Measurements from ENCODE around the gene BSG.

Gene BSG

GRCh38 chr19:572743-573518 lies 535 bp downstream of the BSG start:
- DNase-seq (ENCODE audit: low read depth), result peak; percentile 60
- H3K4me3 ChIP-seq (replicated peaks; ENCODE audit: low read depth, low read length), result peak overlapping the region; percentile 89
- TF ChIP-seq, protein P1, sequence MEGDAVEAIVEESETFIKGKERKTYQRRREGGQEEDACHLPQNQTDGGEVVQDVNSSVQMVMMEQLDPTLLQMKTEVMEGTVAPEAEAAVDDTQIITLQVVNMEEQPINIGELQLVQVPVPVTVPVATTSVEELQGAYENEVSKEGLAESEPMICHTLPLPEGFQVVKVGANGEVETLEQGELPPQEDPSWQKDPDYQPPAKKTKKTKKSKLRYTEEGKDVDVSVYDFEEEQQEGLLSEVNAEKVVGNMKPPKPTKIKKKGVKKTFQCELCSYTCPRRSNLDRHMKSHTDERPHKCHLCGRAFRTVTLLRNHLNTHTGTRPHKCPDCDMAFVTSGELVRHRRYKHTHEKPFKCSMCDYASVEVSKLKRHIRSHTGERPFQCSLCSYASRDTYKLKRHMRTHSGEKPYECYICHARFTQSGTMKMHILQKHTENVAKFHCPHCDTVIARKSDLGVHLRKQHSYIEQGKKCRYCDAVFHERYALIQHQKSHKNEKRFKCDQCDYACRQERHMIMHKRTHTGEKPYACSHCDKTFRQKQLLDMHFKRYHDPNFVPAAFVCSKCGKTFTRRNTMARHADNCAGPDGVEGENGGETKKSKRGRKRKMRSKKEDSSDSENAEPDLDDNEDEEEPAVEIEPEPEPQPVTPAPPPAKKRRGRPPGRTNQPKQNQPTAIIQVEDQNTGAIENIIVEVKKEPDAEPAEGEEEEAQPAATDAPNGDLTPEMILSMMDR (IDR thresholded peaks at IDR 0.05; ENCODE audit: low read length, missing control alignments), result no peak

- no peak for DNase-seq (ENCODE audit: low read depth)
- TF ChIP-seq, protein P1 (IDR thresholded peaks at IDR 0.05; ENCODE audit: low read length, missing control alignments), result no peak
- H3K4me3 ChIP-seq (replicated peaks; ENCODE audit: low read depth, low read length), result peak overlapping the region; percentile 89
Observed at GRCh38 chr19:573519-573825, 1.1 kb downstream of the BSG start.

- peak overlapping the region; percentile 40 for H3K4me3 ChIP-seq (replicated peaks; ENCODE audit: low read depth, low read length)
- TF ChIP-seq, protein P1 (IDR thresholded peaks at IDR 0.05; ENCODE audit: low read length, missing control alignments), result no peak
- peak; percentile 51 for DNase-seq (ENCODE audit: low read depth)
Observed at GRCh38 chr19:574658-575526, 2.5 kb downstream of the BSG start.

DNA sequence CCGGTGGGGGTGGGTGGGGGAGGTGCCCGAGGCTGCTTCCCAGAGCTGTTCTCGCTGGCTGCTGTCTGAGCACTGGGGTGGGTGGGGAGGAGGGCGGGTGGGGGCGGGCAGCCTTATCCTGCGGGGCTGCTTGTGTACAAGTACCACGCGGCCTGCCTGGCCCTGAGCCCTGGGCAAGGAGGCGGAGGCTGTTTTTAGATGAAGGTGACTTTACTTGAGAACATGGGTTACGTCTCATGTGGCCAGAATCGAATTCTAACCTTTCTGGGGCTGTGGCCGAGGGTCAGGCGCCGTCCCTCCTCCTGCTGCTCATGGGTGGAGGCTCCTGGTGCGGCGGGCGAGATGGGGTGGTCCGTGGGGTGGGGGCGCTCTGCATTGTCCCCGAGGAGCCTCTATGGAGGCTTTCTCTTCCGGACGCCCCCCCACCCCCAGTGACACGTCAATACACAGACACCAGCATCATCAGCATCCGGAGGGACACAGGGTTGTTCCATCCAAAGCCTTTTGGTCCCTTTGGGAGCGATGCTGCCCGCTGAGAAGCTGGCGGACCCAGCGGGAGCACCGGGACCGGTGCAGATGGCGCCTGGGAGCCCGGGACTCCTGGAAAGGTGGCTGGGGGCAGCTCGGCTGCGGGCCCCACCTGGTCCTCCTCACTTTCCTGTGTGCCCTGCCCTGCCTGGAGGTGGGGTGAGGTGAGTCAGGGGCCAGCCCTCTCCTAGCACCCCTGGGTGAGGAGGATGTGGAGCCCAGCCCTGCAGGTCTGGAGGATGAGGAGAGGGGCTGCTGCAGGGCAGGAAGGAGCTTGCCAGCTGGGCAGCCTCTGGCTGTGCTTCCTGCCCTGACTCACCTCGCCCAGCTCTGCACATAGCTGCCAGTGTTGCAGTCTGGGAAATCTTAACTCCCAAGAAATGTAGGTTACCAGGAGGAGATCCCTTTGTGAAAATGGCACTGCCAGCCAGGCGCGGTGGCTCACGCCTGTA lies 3.4 kb downstream of the BSG start:
- peak overlapping the region; percentile 40 for H3K4me3 ChIP-seq (replicated peaks; ENCODE audit: low read depth, low read length)
- DNase-seq (ENCODE audit: low read depth), result peak; percentile 52
- TF ChIP-seq, protein P1 (IDR thresholded peaks at IDR 0.05; ENCODE audit: low read length, missing control alignments), result no peak

GRCh38 chr19:576768-577438 lies 4.5 kb downstream of the BSG start:
- TF ChIP-seq, protein P1 (IDR thresholded peaks at IDR 0.05; ENCODE audit: low read length, missing control alignments), result no peak
- no peak for DNase-seq (ENCODE audit: low read depth)
- no peak overlapping the region for H3K4me3 ChIP-seq (replicated peaks; ENCODE audit: low read depth, low read length)
